ENCODE measurements around the gene SLC25A25. TPM values are rescaled to one million over a fixed set of nuclear protein-coding genes. Genes with fewer than 3 reads are reported as not detected.

The SLC25A25 gene
- total and polyA plus RNA-seq, 2 donors, result 14.4 to 23.1 TPM

DNA sequence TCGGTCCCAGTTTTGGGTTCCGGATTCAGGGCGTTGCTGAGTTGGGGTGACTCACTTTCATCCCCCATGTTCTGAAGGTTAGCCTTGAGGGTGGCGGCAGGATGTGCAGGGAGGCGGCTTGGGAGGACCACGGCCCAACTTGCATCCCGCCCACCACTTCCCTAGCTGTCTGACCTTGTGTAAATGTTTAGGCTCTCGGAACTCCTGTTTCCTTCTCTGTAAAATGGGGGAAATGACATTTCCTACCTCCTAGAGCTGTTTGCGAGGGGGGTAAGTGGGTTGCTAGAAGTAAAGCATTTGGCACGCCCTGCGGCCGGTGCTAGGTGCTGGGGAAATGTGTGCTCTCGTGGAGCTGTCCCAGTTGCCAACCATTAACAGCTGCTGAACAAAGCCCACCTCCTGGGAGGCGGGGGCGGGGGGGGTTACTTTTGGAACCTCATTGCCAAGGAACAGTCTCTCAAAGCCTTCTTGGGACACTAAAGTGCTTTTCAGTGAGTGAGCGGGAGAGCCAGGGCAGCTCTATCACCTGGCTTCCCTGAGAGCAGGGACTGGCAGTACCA is 32.0 kb downstream of the SLC25A25 start:
- no peak for DNase-seq (ENCODE audit: extremely low spot score)
- Histone ChIP-seq H3K4me3 (ENCODE audit: low read depth, low read length) (no peak overlapping the region), H3K36me3 (ENCODE audit: insufficient read depth) (no peaks in the 10 kb centered on the region), H3K4me1 (ENCODE audit: insufficient read depth) (peaks cover 3% of the 10 kb centered on the region), H3K27ac (ENCODE audit: low read depth) (no peak overlapping the region)
- WGBS, result 67% methylated on average over 16 of the region's 16 CpGs

GRCh38 chr9:128100581-128100980 is 32.5 kb downstream of the SLC25A25 start:
- no peak for DNase-seq (ENCODE audit: extremely low spot score)
- 86% methylated on average over 10 of the region's 10 CpGs for WGBS
- Histone ChIP-seq H3K36me3 (ENCODE audit: insufficient read depth) (no peaks in the 10 kb centered on the region), H3K27ac (ENCODE audit: low read depth) (no peak overlapping the region), H3K4me3 (ENCODE audit: low read depth, low read length) (no peak overlapping the region), H3K4me1 (ENCODE audit: insufficient read depth) (peaks cover 3% of the 10 kb centered on the region)

DNA sequence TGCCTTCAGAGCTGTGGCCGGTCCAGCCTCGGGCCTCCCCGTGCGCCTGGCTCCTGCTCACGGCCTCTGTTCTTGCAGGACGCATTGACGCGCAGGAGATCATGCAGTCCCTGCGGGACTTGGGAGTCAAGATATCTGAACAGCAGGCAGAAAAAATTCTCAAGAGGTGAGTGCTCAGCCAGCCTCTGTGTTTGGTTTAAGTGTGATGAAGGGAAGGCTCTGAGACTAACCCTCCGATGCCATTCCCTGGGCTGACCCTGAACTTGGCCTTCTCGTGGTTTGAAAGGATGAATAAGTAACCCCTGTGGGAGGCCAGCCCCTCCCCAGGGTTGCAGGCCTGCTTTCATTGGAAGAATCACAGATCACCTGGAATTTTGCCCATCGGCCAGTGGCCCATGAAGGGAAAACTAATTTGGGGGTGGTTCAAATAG is 33.2 kb downstream of the SLC25A25 start:
- Histone ChIP-seq H3K36me3 (ENCODE audit: insufficient read depth) (no peaks in the 10 kb centered on the region), H3K27ac (ENCODE audit: low read depth) (no peak overlapping the region), H3K4me3 (ENCODE audit: low read depth, low read length) (no peak overlapping the region), H3K4me1 (ENCODE audit: insufficient read depth) (peaks cover 3% of the 10 kb centered on the region)
- WGBS, result 88% methylated on average over 12 of the region's 12 CpGs
- DNase-seq (ENCODE audit: extremely low spot score), result no peak

- no peak overlapping the region for H3K4me3 ChIP-seq (ENCODE audit: low read depth, low read length)
- no peak for DNase-seq (ENCODE audit: extremely low spot score)
- no peak overlapping the region for H3K27ac ChIP-seq (ENCODE audit: low read depth)
- WGBS, result 87% methylated on average over 20 of the region's 20 CpGs
- H3K4me1 ChIP-seq (ENCODE audit: insufficient read depth), result peaks cover 3% of the 10 kb centered on the region
- no peaks in the 10 kb centered on the region for H3K36me3 ChIP-seq (ENCODE audit: insufficient read depth)
Observed at GRCh38 chr9:128101690-128102089, 33.7 kb downstream of the SLC25A25 start.

DNA sequence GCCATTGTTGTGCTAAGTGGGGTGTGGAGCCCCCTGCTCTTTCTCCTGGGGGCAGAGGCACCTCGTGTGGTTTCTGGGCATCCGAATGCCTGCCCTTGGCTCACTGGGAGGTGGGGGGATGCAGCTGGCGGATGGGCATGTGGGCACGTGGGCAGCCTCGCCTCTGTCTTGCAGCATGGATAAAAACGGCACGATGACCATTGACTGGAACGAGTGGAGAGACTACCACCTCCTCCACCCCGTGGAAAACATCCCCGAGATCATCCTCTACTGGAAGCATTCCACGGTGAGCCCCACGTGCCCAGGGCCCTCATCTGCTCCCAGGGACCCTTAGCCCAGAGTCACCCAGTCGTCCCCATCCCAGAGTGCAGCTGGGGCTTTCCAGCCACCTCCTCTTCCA is 34.2 kb downstream of the SLC25A25 start:
- WGBS, result 89% methylated on average over 13 of the region's 13 CpGs
- Histone ChIP-seq H3K4me1 (ENCODE audit: insufficient read depth) (peaks cover 3% of the 10 kb centered on the region), H3K4me3 (ENCODE audit: low read depth, low read length) (no peak overlapping the region), H3K36me3 (ENCODE audit: insufficient read depth) (no peaks in the 10 kb centered on the region), H3K27ac (ENCODE audit: low read depth) (no peak overlapping the region)
- no peak for DNase-seq (ENCODE audit: extremely low spot score)

DNA sequence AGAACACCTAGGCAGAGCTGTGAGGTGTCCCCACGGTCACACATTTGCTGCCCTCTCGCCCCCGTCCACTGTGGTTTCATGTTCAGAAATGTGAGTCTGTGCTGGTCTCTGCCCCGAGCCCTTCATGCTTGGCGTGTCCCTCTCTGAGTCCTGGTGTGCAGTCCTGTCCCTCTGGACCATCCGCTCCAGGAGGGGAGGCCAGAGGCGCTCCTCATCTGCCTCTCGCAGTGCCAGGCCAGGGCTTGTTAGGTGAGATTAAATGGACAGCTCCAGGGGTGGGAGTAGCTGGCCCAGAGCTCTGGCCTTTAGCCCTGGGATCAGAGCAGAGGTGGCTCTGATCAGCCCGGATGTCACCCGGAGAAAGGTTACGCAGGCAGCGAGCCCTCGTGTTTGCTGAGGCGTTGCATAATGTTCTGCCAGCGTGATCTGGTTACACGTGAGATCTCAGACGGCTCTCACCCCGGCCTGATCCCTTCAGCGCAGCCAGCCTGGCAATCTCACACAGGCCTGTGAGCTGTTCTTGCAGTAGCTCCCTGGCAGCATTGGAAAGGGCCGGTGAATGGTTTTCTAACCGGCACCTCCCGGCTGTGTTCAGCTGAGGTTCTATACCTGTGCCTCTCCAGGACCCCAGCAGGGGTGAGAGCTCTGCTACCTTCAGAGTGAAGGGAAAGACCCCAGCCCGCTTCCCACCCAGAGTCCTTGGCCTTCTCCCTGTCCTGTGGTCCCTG is 35.0 kb downstream of the SLC25A25 start:
- H3K4me1 ChIP-seq (ENCODE audit: insufficient read depth), result no peaks in the 10 kb centered on the region
- H3K27ac ChIP-seq (ENCODE audit: low read depth), result no peak overlapping the region
- no peaks in the 10 kb centered on the region for H3K36me3 ChIP-seq (ENCODE audit: insufficient read depth)

DNA sequence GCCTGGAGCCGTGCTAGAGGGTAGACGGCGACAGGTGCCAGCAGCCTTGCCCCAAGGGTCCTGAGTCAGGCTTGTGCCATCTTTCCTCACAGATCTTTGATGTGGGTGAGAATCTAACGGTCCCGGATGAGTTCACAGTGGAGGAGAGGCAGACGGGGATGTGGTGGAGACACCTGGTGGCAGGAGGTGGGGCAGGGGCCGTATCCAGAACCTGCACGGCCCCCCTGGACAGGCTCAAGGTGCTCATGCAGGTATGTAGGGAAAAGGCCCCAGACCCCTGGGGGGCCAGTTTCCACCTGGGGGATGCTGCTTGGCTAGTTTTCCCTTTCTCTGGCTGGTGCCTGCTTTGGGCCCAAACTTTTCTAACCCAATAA is 35.5 kb downstream of the SLC25A25 start:
- no peak for DNase-seq (ENCODE audit: extremely low spot score)
- H3K4me1 ChIP-seq (ENCODE audit: insufficient read depth), result no peaks in the 10 kb centered on the region
- no peak overlapping the region for H3K4me3 ChIP-seq (ENCODE audit: low read depth, low read length)
- H3K36me3 ChIP-seq (ENCODE audit: insufficient read depth), result no peaks in the 10 kb centered on the region
- H3K27ac ChIP-seq (ENCODE audit: low read depth), result no peak overlapping the region
- 69% methylated on average over 8 of the region's 8 CpGs for WGBS

More for the DNA sequence above, 35.0 kb downstream of the SLC25A25 start:
- H3K4me3 ChIP-seq (ENCODE audit: low read depth, low read length), result no peak overlapping the region
- WGBS, result 92% methylated on average over 23 of the region's 23 CpGs
- no peak for DNase-seq (ENCODE audit: extremely low spot score)

DNA sequence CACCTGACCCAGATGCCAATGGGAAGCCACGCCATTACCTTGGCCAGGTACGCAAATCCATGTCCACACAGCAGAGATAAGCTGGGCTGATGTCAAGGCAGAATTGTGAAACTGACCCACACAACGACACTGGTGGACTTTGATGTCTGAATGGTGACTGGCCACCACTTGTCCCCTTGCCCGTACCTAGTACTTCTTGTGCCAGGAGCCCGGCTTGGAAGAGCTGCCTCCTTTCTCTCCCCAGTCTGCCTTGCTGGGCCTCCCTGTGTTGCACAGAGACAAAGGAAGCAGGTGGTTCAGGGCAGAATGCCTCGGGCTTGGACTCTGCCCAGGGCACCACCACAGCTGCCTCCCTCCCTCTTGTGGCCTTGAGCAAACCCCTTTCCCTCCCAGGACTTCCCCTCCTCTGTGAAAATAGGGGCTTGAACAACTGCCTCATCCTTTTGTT is 36.2 kb downstream of the SLC25A25 start:
- no peaks in the 10 kb centered on the region for H3K4me1 ChIP-seq (ENCODE audit: insufficient read depth)
- H3K27ac ChIP-seq (ENCODE audit: low read depth), result no peak overlapping the region

DNA sequence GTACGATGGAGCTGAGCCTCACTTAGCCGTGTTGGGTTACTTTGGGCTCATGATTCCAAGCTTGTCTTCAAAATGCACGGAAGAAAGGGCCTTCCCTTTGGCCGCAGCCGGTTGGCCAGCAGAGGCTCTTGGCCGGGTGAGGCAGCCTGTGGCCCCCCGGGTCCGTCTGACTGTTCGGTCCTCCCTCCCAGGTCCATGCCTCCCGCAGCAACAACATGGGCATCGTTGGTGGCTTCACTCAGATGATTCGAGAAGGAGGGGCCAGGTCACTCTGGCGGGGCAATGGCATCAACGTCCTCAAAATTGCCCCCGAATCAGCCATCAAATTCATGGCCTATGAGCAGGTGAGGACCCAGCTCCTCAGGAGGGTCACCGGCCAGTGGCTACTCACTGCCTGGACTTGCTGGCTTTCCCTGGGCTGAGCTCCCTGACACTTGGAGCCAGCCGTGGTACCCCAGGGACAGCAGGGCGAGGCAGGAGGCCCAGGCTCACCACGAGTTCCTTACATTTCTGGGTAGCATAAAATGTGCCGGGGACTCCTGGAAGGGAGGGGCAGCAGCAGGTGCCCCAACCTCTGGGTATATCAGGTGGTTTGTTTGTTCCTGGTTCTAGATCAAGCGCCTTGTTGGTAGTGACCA is 37.6 kb downstream of the SLC25A25 start:
- DNase-seq (ENCODE audit: extremely low spot score), result no peak
- no peaks in the 10 kb centered on the region for H3K36me3 ChIP-seq (ENCODE audit: insufficient read depth)
- H3K27ac ChIP-seq (ENCODE audit: low read depth), result no peak overlapping the region
- WGBS, result 93% methylated on average over 21 of the region's 21 CpGs
- no peaks in the 10 kb centered on the region for H3K4me1 ChIP-seq (ENCODE audit: insufficient read depth)
- no peak overlapping the region for H3K4me3 ChIP-seq (ENCODE audit: low read depth, low read length)

More for the DNA sequence above, 36.2 kb downstream of the SLC25A25 start:
- DNase-seq (ENCODE audit: extremely low spot score), result no peak
- 77% methylated on average over 6 of the region's 6 CpGs for WGBS
- Histone ChIP-seq H3K36me3 (ENCODE audit: insufficient read depth) (no peaks in the 10 kb centered on the region), H3K4me3 (ENCODE audit: low read depth, low read length) (no peak overlapping the region)

GRCh38 chr9:128106181-128106939 is 38.3 kb downstream of the SLC25A25 start:
- no peaks in the 10 kb centered on the region for H3K4me1 ChIP-seq (ENCODE audit: insufficient read depth)

GRCh38 chr9:128106940-128107467 is 39.0 kb downstream of the SLC25A25 start:
- no peaks in the 10 kb centered on the region for H3K36me3 ChIP-seq (ENCODE audit: insufficient read depth)
- 94% methylated on average over 23 of the region's 23 CpGs for WGBS
- no peaks in the 10 kb centered on the region for H3K4me1 ChIP-seq (ENCODE audit: insufficient read depth)
- H3K27ac ChIP-seq (ENCODE audit: low read depth), result no peak overlapping the region
- no peak overlapping the region for H3K4me3 ChIP-seq (ENCODE audit: low read depth, low read length)
- DNase-seq (ENCODE audit: extremely low spot score), result no peak

More at GRCh38 chr9:128106181-128106939, 38.3 kb downstream of the SLC25A25 start:
- WGBS, result 94% methylated on average over 23 of the region's 23 CpGs
- H3K27ac ChIP-seq (ENCODE audit: low read depth), result no peak overlapping the region
- H3K36me3 ChIP-seq (ENCODE audit: insufficient read depth), result no peaks in the 10 kb centered on the region
- no peak for DNase-seq (ENCODE audit: extremely low spot score)
- H3K4me3 ChIP-seq (ENCODE audit: low read depth, low read length), result no peak overlapping the region

DNA sequence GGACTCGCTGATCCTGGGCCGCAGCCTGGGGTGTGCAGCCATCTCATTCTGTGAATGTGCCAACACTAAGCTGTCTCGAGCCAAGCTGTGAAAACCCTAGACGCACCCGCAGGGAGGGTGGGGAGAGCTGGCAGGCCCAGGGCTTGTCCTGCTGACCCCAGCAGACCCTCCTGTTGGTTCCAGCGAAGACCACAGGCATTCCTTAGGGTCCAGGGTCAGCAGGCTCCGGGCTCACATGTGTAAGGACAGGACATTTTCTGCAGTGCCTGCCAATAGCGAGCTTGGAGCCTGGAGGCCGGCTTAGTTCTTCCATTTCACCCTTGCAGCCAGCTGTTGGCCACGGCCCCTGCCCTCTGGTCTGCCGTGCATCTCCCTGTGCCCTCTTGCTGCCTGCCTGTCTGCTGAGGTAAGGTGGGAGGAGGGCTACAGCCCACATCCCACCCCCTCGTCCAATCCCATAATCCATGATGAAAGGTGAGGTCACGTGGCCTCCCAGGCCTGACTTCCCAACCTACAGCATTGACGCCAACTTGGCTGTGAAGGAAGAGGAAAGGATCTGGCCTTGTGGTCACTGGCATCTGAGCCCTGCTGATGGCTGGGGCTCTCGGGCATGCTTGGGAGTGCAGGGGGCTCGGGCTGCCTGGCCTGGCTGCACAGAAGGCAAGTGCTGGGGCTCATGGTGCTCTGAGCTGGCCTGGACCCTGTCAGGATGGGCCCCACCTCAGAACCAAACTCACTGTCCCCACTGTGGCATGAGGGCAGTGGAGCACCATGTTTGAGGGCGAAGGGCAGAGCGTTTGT is 39.6 kb downstream of the SLC25A25 start:
- no peaks in the 10 kb centered on the region for H3K4me1 ChIP-seq (ENCODE audit: insufficient read depth)
- DNase-seq (ENCODE audit: extremely low spot score), result no peak
- H3K4me3 ChIP-seq (ENCODE audit: low read depth, low read length), result no peak overlapping the region
- no peaks in the 10 kb centered on the region for H3K36me3 ChIP-seq (ENCODE audit: insufficient read depth)
- WGBS, result 85% methylated on average over 18 of the region's 18 CpGs
- H3K27ac ChIP-seq (ENCODE audit: low read depth), result no peak overlapping the region

Data from urinary bladder (tissue), 4 donors.